Epidermal melanocyte (primary cell): ENCODE results near the gene ADAMTS9.

Experiments used
- DNase-seq: peaks from one replicate; pipeline ENCODE4 v3.0.0; 2011; ENCODE audit warnings: low spot score; ENCODE audit not compliant: insufficient read length

Gene ADAMTS9

DNA sequence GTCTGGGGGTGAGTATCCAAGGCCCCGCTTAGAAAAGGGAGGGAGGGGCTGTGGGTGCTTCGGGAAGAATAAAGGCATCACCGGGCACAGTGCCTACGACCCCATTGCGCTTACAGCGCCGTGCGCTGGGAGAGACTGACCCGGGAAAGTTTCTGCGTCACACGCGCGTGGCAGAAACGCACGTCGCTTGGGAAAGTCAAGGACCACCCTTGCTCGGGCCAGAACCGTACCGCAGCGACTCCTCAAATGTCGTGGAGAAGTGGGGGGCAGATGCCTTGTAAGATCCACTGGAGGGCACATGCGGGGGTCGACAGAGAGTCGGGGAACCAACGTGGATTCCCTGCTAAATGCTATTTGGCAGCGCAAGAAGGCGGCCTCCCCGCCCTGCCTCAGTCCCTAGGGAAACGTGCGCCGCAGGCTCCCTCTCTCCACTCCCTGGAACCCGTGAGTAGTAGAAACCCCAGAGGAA, 2.4 kb downstream of the ADAMTS9 start:
- DNase-seq = no peak

DNA sequence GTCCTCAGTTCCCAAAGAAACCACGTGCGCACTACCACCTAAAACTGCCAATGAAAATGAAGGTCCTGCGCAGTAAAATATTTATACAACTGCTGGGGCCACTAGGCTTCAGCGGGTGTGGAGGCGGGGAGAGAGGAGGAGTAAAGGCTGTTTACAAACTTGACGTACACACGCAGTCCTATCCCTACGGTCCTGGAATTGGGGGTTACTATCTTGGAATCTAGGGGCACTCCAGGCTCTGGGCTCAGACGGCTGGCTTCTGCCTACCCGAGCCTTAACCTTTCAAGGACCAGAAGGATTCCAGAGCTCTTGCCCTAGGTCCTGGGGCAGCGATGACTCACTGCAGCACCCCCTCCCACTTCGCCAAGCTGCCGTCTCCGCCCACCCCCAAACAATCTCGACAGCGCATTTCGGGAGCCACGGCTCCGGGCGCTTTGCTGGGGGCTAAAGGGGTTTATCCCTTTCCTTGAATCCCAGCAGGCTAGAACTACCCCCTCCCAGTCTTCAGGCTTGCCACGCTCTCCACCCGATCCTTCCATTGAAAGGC, 3.0 kb downstream of the ADAMTS9 start:
- no peak for DNase-seq

DNA sequence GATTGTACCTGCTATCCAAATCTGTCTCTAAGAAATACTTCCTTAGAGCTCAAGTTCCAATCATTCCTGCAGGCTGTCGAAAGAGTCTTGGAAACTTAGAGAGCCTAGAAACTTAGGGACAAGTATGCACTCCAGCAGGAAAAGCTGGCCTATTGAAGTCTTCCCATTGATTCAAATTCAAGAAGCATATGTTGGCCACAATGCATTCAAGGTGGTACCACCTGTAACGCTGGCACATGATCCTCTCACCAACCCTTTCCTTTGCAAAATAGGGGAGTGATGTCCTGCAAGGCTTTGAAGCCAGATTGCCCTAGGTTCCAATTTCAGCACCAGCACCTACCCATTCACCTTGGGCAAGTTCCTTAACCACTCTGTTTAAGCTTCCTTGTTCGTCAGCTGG, 6.0 kb downstream of the ADAMTS9 start:
- DNase-seq = no peak

DNA sequence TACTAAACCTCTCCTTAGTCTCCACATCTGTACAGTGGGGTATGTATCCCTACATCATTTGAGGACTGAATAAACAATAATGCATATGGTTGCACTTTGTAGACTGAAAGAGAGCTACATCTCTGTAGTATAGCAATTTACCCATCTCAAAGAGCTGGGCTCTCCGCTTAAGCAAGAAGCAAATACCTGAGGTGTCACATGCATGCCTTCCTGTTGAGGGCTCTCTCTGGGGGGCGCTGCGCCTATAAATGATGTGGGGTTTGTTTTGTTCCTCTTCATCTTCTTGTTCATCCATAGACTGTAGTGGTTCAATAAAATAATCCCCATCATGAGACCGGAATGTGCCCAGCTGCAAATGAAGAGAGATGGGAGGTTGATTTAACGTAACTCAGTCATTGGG, 6.8 kb downstream of the ADAMTS9 start:
- DNase-seq = no peak

- no peak for DNase-seq
Observed at GRCh38 chr3:64680334-64680733, 7.5 kb downstream of the ADAMTS9 start.

DNA sequence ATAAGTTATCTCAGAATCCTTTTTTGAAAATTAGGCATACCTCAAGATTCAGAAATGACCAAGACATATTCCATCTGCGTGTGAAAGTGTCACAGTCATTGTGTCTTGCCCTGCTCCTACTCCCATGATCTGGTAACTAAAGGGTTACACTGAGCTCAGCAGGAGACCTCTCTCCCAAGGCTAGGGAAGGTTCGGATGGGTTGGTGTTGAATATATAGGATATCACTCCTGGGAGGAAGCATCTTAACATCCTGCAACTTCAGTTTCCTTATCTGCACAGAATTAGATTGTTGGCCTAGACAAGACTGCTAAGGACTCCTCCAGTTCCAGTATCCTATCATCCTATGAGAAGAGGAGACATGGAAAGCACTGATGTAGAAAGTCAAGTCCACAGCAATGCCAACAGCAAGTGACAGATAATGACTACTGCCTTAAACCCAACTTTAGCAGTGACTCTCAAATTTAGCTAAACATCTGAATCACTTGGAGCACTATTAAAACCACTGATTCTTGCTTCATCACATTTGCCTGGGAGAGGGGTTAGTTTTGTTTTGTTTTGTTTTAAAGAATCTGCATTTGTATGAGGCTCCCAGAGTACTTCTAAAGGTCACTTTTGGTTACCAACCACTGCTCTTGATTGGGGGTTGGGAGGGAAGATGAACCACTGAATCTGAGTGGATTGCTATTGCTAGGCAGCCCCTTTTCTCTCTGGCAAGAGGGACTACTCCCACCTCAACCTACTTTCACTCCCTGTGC, 9.7 kb downstream of the ADAMTS9 start:
- no peak for DNase-seq

- DNase-seq = no peak
Observed at GRCh38 chr3:64676831-64677230, 11.0 kb downstream of the ADAMTS9 start.

DNA sequence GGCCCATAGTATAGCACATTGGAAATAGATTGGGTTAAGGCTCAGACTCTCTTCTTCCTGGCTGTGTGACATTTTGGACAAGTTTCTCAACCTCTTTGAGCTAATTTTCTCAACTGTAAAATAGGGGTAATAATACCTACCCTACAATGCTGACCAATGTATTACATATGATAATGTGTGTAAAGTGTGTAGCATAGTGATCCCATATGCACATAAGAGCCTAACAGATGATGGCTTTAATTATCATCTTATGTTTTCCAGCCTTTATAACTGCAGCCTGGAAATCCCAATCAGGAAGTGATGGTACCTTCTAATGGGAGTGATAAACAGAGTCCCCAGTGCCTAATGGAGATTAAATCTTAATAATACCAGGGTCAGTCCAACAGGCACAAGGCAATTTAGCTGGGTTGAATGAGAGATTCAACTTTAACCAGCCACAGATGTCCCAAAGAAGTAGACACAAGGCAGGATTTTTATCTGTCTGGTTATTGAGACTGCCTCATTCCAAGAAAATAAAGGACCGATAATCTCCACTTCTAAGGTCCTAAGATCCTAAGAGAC, 12.0 kb downstream of the ADAMTS9 start:
- DNase-seq = no peak

- no peak for DNase-seq
Observed at GRCh38 chr3:64674591-64675076, 13.2 kb downstream of the ADAMTS9 start.

DNA sequence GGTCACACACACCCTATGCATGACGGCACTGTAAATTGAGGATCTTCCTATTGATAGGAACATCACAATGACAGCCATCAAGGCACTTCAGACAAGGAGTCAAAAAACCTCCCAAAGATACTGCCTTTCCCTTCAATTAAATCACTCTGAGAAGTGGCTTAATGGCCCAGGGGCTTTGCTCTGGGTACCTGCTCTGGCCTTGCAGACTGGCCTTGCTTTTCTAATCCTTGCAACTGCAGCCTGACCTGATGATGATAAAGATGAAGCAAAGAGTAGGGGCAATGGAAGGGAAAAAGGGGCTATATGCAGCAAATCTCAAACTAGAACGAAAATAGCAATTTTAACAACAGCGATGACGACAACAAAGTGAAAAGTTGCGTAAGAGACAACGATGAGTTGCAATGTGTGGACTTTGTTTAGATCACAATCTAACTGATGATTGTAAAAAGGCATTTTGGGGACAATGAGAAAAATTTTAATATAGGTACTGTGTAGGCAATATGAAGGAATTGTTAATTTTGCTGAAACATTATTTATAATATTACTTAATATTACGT, 14.6 kb downstream of the ADAMTS9 start:
- DNase-seq = no peak

GRCh38 chr3:64668582-64669510, 19.0 kb downstream of the ADAMTS9 start:
- no peak for DNase-seq

DNA sequence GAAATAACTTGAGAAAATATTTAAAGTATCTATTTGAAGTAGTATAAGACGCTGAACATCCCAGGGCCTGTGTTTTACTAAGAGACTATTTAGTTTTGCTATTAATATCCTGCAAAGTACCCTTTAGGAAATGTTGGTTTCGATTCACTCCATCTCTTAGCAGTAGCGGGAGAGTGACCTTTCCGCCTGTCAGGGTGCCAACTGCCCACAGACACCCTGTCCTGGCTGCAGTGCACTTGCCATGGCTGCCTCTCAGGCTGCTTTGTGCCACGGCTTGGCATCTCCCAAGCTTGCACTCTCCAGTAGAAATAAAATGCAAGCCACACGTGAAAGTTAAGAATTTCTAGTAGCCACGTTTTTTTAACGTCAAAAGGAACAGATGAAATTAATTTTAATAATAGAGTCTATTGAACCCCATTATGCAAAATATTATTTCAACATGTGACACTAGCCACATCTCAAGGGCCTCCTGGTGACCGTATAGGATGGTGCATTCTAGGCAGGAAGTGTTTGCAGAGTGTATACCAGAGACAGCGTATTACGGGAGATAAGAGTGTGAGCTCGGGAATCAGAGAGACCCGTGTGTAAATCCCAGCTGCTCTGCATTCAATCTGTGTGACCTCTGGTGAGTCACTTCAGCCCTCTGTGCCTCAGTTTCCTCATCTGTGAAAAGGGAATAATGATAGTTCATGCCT, 19.8 kb downstream of the ADAMTS9 start:
- DNase-seq = no peak

GRCh38 chr3:64667138-64667537, 20.7 kb downstream of the ADAMTS9 start:
- DNase-seq = no peak

- DNase-seq = no peak
Observed at GRCh38 chr3:64666171-64666588, 21.6 kb downstream of the ADAMTS9 start.

- no peak for DNase-seq
Observed at GRCh38 chr3:64664397-64664796, 23.4 kb downstream of the ADAMTS9 start.

GRCh38 chr3:64659617-64659978, 28.2 kb downstream of the ADAMTS9 start:
- DNase-seq = no peak

GRCh38 chr3:64658001-64658400, 29.8 kb downstream of the ADAMTS9 start:
- DNase-seq = no peak

GRCh38 chr3:64656544-64656943, 31.3 kb downstream of the ADAMTS9 start:
- DNase-seq = no peak

DNA sequence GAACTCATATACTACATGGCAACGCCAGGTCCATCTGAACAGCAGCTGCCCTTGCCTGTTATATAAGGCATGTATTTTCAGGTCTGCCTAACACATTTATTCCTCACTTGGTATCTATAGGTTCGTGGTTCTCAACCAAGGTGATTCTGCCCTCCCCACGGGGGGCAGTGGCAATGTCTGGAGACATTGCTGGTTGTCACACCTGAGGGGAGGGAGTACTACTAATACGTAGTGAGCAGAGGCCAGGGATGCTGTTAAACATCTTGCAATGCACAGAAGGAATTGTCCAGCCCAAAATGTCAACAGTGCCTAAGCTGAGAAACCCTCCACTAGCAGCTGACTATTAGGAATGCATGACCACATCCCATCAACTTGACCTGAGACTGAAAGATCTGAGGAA, 32.6 kb downstream of the ADAMTS9 start:
- no peak for DNase-seq

DNA sequence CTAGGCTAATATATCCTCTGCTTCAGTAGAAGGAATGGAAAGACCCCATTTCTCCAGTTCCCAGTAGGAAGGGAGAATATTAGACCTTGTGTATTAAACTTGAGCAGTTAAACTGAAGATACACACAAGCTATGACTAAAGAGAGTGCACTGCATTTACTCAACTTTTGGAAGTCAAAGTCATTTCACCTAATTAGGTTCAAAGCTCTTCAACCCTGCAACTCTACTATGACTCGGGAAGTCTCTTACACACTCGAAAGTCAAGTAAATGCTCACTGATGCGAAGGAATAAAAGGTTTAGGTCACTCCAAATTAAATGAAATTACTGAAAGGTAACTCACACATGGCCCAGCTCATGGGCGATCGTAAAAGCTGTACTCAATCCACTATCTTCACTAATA, 33.8 kb downstream of the ADAMTS9 start:
- DNase-seq = no peak

DNA sequence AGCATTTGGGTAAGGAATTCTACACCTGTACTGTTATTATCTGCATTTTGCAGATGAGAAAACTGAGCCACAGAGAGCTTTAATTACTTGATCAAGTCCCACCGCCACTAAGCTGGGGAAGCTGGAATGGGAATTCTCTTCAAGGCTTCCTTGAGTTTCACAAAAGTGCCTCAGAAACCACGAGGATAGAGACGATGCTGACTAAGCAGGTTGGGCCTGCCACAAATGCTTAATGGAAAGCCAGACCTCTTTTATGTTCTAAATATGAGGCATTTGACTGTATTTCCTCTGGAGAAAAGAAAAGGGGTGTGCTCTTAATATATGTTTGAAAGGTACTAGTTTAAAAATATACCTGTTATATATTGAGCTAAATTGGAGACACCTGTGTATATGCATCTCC, 34.7 kb downstream of the ADAMTS9 start:
- DNase-seq = no peak
